Measurements from ENCODE around the gene FBXL7. TPM values are rescaled to one million over a fixed set of nuclear protein-coding genes. Genes with fewer than 3 reads are reported as not detected.

Gene FBXL7
- total RNA-seq, 4 donors from 2014 or later: 14.2 to 32.1 (median 24.9) TPM

DNA sequence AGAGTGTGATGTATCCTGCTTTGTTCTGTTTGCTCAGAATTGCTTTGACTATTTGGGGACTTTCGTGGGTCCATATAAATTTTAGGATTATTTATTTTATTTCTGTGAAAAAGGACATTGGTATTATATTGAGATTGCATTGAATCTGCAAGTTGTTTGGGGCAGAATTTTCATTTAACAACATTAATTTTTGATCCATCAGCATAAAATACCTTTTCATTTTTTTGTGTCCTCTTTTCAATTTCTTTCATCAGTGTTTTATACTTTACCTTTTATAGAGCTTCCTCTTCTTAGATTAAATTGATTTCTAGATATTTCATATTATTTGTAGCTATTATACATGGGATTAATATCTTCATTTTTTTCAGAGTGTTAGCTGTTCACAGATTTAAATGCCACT is 40.8 kb upstream of the FBXL7 start:
- no peak overlapping the region for H3K4me3 ChIP-seq
- no peak for ATAC-seq
- H3K27me3 ChIP-seq: no peaks in the 10 kb centered on the region
- H3K36me3 ChIP-seq: no peaks in the 10 kb centered on the region
- TF ChIP-seq, protein P1, sequence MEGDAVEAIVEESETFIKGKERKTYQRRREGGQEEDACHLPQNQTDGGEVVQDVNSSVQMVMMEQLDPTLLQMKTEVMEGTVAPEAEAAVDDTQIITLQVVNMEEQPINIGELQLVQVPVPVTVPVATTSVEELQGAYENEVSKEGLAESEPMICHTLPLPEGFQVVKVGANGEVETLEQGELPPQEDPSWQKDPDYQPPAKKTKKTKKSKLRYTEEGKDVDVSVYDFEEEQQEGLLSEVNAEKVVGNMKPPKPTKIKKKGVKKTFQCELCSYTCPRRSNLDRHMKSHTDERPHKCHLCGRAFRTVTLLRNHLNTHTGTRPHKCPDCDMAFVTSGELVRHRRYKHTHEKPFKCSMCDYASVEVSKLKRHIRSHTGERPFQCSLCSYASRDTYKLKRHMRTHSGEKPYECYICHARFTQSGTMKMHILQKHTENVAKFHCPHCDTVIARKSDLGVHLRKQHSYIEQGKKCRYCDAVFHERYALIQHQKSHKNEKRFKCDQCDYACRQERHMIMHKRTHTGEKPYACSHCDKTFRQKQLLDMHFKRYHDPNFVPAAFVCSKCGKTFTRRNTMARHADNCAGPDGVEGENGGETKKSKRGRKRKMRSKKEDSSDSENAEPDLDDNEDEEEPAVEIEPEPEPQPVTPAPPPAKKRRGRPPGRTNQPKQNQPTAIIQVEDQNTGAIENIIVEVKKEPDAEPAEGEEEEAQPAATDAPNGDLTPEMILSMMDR (IDR thresholded peaks at IDR 0.05): no peak
- no peak overlapping the region for H3K27ac ChIP-seq
- H3K9me3 ChIP-seq: no peaks in the 10 kb centered on the region
- H3K4me1 ChIP-seq: no peaks in the 10 kb centered on the region
- WGBS, 2 donors (ENCODE audit: low coverage in 1 of 2): 75 to 88% methylated on average over 1 of the region's 1 CpG

DNA sequence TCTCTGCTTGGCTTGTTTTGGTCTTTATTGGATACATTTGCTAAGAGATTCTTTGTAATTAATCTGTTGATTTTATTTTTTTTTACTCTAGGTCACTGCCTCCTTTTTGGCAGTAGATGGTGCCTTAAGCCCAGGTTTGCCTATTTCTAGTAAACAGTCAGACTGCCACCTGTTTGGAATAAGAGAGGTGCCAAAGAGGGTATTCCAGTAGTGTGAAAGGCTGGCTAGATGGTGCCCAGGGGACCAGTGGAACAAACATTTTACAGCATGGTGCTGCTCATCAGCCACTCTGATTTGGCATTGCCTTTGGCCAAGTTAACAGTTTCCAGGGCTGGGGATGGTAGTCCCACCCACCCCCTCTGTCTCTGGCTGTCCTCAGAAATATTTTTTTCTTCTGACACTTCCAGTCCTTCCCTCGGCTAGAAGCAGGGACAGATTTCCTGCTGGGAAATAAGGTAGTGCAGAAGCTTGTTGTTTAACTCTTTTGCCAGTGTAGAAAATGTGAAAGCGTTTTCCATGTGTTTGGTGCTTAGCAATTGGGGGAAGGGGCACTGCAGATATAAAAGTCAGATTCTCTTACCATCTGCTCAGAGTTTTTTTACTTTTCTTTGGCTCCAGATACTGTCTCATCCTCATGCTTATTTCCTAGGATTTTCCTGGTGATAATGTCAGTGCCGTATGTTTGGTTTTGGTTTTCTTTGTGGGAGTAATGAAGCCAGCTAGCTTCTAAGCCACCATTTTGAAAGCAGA is 36.6 kb upstream of the FBXL7 start:
- Histone ChIP-seq H3K36me3 (no peaks in the 10 kb centered on the region), H3K4me3 (no peak overlapping the region), H3K4me1 (no peaks in the 10 kb centered on the region), H3K27me3 (no peaks in the 10 kb centered on the region), H3K27ac (no peak overlapping the region), H3K9me3 (no peaks in the 10 kb centered on the region)
- WGBS, 2 donors (ENCODE audit: low coverage in 1 of 2): 50 to 80% methylated on average over 2 to 3 of the region's 3 CpGs
- ATAC-seq: no peak
- TF ChIP-seq, protein P1 (IDR thresholded peaks at IDR 0.05): peak in 1 of 4 experiments; percentile 48
- TF ChIP-seq POLR2AphosphoS5 (IDR thresholded peaks at IDR 0.05) (no peak), EP300 (IDR thresholded peaks at IDR 0.05) (no peak)

DNA sequence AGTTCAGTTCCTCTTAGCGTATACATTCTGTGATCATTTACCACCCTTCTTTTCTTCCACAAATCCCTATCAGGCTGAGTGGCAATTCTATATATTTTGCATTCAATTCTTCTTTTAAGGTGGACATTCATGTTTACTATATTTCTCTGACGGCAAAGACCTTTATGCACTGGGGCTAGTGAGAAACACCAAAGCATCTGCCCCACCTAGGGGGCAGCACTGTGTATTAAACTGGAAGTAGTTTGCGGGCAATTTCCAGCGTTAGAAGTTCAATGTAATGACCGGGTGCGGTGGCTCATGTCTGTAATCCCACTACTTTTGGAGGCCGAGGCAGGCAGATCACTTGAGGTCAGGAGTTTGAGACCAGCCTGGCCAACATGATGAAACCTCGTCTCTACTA is 27.9 kb upstream of the FBXL7 start:
- Histone ChIP-seq H3K27me3 (peaks cover 3% of the 10 kb centered on the region), H3K27ac (no peak overlapping the region), H3K4me3 (no peak overlapping the region), H3K9me3 (peaks cover 0 to 10% (median 0%) of the 10 kb centered on the region in 3 donors), H3K36me3 (no peaks in the 10 kb centered on the region), H3K4me1 (no peaks in the 10 kb centered on the region)
- TF ChIP-seq, protein P1 (IDR thresholded peaks at IDR 0.05): no peak
- TF ChIP-seq POLR2A (IDR thresholded peaks at IDR 0.05): no peak
- TF ChIP-seq EP300 (IDR thresholded peaks at IDR 0.05): no peak
- no peak for TF ChIP-seq POLR2AphosphoS5 (IDR thresholded peaks at IDR 0.05)
- no peak for ATAC-seq
- WGBS, 2 donors (ENCODE audit: low coverage in 1 of 2): 94 to 96% methylated on average over 5 to 8 of the region's 8 CpGs

DNA sequence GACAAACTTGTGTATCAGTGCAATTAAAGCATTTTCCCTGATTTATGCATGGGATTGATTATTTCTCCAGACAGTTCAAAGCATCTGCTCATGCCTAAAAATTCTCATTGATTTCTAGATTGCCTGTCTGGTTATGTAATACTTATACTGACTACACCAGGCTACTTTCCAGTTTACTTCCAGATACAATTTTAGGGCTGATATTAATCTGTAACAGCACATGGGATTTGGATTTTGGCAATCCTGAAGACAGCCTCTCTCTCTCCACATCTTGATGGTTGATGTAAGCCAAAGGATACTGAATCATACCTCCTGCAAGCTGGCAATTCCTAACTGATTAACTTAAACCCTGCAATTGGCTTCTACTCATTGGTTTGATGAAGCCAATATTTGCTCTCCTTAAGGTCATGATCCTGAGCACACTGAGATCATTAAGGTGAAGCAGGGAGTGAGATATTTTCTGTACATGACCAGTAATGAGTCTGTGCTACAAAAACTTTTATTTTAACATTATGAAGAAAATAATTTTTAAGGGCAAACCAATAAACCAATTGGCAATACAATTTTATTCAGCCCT is 25.7 kb upstream of the FBXL7 start:
- ATAC-seq: no peak
- Histone ChIP-seq H3K27ac (no peak overlapping the region), H3K4me1 (no peaks in the 10 kb centered on the region), H3K36me3 (no peaks in the 10 kb centered on the region), H3K9me3 (peaks cover 0 to 10% (median 0%) of the 10 kb centered on the region in 3 donors), H3K4me3 (no peak overlapping the region), H3K27me3 (peaks cover 3% of the 10 kb centered on the region)
- TF ChIP-seq, protein P1 (IDR thresholded peaks at IDR 0.05): no peak
- no peak for TF ChIP-seq POLR2A (IDR thresholded peaks at IDR 0.05)

DNA sequence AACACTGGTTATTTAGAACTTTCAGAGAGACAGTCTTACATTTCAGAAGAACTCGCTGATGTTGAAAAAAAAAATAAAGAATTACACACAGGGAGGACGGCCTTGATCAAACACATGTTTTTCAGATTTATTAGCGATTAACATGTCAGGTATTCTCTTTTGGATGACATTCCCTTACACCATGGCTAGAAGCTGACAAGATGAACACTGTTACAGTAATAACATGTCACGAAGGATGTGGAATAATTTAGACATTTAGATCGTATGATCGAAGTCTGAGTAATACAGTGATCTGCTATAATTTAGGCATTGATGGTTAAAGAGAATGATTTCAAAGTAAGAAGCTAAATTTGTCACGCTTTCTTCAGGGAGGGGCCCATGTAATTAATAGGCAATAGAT is 24.6 kb upstream of the FBXL7 start:
- TF ChIP-seq, protein P1 (IDR thresholded peaks at IDR 0.05): no peak
- TF ChIP-seq POLR2AphosphoS5 (IDR thresholded peaks at IDR 0.05) (no peak), POLR2A (IDR thresholded peaks at IDR 0.05) (no peak), EP300 (IDR thresholded peaks at IDR 0.05) (no peak)
- H3K27me3 ChIP-seq: no peaks in the 10 kb centered on the region
- no peaks in the 10 kb centered on the region for H3K4me1 ChIP-seq
- ATAC-seq: no peak
- no peaks in the 10 kb centered on the region for H3K36me3 ChIP-seq
- H3K27ac ChIP-seq: no peak overlapping the region
- 77 to 84% methylated on average over 7 of the region's 7 CpGs for WGBS, 2 donors (ENCODE audit: low coverage in 1 of 2)
- H3K4me3 ChIP-seq: no peak overlapping the region
- peaks cover 0 to 1% (median 0%) of the 10 kb centered on the region in 3 donors for H3K9me3 ChIP-seq
